ENCODE results near the gene SMR3A. TPM values are rescaled to one million over a fixed set of nuclear protein-coding genes. Genes with fewer than 3 reads are reported as not detected.

The SMR3A gene
- total and polyA plus RNA-seq, 12 donors = not detected

GRCh38 chr4:70392057-70392776, 31.7 kb downstream of the SMR3A start:
- DNase-seq = no peak
- no peaks in the 10 kb centered on the region for H3K27me3 ChIP-seq
- H3K27ac ChIP-seq = no peak overlapping the region
- H3K4me3 ChIP-seq = no peak overlapping the region
- H3K36me3 ChIP-seq (replicated peaks in 1 of 2) = no peaks in the 10 kb centered on the region
- intact Hi-C loops (cut with DNase I) = no loop called here
- H3K4me1 ChIP-seq (replicated peaks in 1 of 2) = no peaks in the 10 kb centered on the region
- TF ChIP-seq CTCF (IDR thresholded peaks at IDR 0.05) = no peak
- TF ChIP-seq POLR2A (IDR thresholded peaks at IDR 0.05) = no peak
- H3K9me3 ChIP-seq (replicated peaks in 1 of 3) = no peaks in the 10 kb centered on the region
- WGBS, 4 donors = 40 to 52% (median 49%) methylated on average over 2 of the region's 2 CpGs

- no peak for DNase-seq
- Histone ChIP-seq H3K9me3 (replicated peaks in 1 of 3) (no peaks in the 10 kb centered on the region), H3K27me3 (no peaks in the 10 kb centered on the region), H3K36me3 (replicated peaks in 1 of 2) (no peaks in the 10 kb centered on the region), H3K4me1 (replicated peaks in 1 of 2) (no peaks in the 10 kb centered on the region), H3K4me3 (no peak within 1 kb of the TSS), H3K27ac (no peak within 1 kb of the TSS)
- intact Hi-C loops (cut with DNase I) = no loop called here
- TF ChIP-seq CTCF (IDR thresholded peaks at IDR 0.05) = no peak
- TF ChIP-seq POLR2A (IDR thresholded peaks at IDR 0.05) = no peak
Observed at GRCh38 chr4:70397580-70397979, 37.0 kb downstream of the SMR3A start, which contains the start of gene OPRPN. Gene OPRPN, plus strand, starts transcription at chr4:70397940. Its CDS starts 1,346 bp downstream, at chr4:70399286.

GRCh38 chr4:70399319-70399718, 38.8 kb downstream of the SMR3A start:
- no peaks in the 10 kb centered on the region for H3K4me1 ChIP-seq (replicated peaks in 1 of 2)
- H3K36me3 ChIP-seq (replicated peaks in 1 of 2) = no peaks in the 10 kb centered on the region
- no peak overlapping the region for H3K27ac ChIP-seq
- intact Hi-C loops (cut with DNase I) = no loop called here
- TF ChIP-seq POLR2A (IDR thresholded peaks at IDR 0.05) (no peak), CTCF (IDR thresholded peaks at IDR 0.05) (no peak)
- H3K4me3 ChIP-seq = no peak overlapping the region
- no peaks in the 10 kb centered on the region for H3K27me3 ChIP-seq
- WGBS, 4 donors = 76 to 90% (median 89%) methylated on average over 1 of the region's 1 CpG
- no peak for DNase-seq
- H3K9me3 ChIP-seq (replicated peaks in 1 of 3) = no peaks in the 10 kb centered on the region

- 80 to 92% (median 87%) methylated on average over 1 of the region's 1 CpG for WGBS, 4 donors
- Histone ChIP-seq H3K36me3 (replicated peaks in 1 of 2) (no peaks in the 10 kb centered on the region), H3K4me1 (replicated peaks in 1 of 2) (no peaks in the 10 kb centered on the region), H3K9me3 (replicated peaks in 1 of 3) (no peaks in the 10 kb centered on the region), H3K4me3 (no peak overlapping the region), H3K27ac (no peak overlapping the region), H3K27me3 (no peaks in the 10 kb centered on the region)
- TF ChIP-seq POLR2A (IDR thresholded peaks at IDR 0.05) = no peak
- no peak for TF ChIP-seq CTCF (IDR thresholded peaks at IDR 0.05)
- intact Hi-C loops (cut with DNase I) = no loop called here
- no peak for DNase-seq
Observed at GRCh38 chr4:70402762-70403161, 42.2 kb downstream of the SMR3A start.

Measured in adrenal gland (tissue), 12 donors.